ENCODE results near the gene RNF181. TPM values are rescaled to one million over a fixed set of nuclear protein-coding genes. Genes with fewer than 3 reads are reported as not detected.

The RNF181 gene
- total and polyA plus RNA-seq, 2 of the 8 experiments (the other 6 are each of a cell fraction or from before 2014, with no cell fraction given), result 97.2 to 514 TPM

DNA sequence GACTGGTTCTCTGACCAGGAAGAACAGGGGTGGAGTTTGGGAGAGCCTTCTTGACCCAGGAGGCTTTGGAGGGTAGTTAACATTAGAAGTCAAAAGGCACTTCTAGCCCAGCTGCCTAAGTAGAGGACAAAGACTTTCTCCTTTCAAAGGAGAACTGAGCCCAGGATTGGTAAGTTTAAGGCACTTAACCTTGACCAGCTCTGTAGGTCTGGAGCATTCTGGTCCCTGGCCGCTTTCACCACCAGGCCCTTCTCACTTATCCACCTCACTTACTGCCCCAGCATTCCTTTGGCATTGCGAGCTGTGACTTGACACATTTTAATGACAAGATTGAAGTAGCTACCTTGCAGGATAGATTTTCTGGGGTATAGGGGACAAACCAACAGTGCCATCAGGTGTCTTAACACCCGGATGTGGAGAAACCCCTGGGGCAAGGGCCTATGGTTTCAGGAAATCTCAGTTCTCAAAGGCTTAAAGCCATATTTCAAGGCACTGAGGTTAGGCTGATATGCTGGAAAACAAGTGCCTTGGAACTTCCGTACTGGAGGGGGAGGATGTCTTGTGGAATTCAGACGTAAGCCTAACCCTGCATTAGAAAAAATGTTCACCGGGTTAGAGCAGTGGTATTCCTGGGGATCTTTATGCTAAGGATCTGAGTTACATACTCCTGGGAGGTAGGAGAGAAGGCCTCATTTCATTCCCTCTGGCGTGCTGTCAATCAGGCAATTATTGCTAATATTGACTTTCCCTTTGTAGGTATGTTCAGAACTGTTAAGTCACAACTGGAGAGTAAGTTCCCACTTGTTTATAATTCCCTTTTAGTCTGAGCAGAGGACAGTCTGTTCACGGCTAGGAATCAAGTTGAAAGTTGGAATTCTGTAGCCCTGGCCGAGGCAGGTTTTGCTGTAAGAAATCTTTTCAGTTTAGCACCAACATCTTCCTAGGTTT is 12.0 kb downstream of the RNF181 start (continued):
- TF ChIP-seq, protein P1, sequence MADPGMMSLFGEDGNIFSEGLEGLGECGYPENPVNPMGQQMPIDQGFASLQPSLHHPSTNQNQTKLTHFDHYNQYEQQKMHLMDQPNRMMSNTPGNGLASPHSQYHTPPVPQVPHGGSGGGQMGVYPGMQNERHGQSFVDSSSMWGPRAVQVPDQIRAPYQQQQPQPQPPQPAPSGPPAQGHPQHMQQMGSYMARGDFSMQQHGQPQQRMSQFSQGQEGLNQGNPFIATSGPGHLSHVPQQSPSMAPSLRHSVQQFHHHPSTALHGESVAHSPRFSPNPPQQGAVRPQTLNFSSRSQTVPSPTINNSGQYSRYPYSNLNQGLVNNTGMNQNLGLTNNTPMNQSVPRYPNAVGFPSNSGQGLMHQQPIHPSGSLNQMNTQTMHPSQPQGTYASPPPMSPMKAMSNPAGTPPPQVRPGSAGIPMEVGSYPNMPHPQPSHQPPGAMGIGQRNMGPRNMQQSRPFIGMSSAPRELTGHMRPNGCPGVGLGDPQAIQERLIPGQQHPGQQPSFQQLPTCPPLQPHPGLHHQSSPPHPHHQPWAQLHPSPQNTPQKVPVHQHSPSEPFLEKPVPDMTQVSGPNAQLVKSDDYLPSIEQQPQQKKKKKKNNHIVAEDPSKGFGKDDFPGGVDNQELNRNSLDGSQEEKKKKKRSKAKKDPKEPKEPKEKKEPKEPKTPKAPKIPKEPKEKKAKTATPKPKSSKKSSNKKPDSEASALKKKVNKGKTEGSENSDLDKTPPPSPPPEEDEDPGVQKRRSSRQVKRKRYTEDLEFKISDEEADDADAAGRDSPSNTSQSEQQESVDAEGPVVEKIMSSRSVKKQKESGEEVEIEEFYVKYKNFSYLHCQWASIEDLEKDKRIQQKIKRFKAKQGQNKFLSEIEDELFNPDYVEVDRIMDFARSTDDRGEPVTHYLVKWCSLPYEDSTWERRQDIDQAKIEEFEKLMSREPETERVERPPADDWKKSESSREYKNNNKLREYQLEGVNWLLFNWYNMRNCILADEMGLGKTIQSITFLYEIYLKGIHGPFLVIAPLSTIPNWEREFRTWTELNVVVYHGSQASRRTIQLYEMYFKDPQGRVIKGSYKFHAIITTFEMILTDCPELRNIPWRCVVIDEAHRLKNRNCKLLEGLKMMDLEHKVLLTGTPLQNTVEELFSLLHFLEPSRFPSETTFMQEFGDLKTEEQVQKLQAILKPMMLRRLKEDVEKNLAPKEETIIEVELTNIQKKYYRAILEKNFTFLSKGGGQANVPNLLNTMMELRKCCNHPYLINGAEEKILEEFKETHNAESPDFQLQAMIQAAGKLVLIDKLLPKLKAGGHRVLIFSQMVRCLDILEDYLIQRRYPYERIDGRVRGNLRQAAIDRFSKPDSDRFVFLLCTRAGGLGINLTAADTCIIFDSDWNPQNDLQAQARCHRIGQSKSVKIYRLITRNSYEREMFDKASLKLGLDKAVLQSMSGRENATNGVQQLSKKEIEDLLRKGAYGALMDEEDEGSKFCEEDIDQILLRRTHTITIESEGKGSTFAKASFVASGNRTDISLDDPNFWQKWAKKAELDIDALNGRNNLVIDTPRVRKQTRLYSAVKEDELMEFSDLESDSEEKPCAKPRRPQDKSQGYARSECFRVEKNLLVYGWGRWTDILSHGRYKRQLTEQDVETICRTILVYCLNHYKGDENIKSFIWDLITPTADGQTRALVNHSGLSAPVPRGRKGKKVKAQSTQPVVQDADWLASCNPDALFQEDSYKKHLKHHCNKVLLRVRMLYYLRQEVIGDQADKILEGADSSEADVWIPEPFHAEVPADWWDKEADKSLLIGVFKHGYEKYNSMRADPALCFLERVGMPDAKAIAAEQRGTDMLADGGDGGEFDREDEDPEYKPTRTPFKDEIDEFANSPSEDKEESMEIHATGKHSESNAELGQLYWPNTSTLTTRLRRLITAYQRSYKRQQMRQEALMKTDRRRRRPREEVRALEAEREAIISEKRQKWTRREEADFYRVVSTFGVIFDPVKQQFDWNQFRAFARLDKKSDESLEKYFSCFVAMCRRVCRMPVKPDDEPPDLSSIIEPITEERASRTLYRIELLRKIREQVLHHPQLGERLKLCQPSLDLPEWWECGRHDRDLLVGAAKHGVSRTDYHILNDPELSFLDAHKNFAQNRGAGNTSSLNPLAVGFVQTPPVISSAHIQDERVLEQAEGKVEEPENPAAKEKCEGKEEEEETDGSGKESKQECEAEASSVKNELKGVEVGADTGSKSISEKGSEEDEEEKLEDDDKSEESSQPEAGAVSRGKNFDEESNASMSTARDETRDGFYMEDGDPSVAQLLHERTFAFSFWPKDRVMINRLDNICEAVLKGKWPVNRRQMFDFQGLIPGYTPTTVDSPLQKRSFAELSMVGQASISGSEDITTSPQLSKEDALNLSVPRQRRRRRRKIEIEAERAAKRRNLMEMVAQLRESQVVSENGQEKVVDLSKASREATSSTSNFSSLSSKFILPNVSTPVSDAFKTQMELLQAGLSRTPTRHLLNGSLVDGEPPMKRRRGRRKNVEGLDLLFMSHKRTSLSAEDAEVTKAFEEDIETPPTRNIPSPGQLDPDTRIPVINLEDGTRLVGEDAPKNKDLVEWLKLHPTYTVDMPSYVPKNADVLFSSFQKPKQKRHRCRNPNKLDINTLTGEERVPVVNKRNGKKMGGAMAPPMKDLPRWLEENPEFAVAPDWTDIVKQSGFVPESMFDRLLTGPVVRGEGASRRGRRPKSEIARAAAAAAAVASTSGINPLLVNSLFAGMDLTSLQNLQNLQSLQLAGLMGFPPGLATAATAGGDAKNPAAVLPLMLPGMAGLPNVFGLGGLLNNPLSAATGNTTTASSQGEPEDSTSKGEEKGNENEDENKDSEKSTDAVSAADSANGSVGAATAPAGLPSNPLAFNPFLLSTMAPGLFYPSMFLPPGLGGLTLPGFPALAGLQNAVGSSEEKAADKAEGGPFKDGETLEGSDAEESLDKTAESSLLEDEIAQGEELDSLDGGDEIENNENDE (IDR thresholded peaks at IDR 0.05; ENCODE audit: insufficient replicate concordance, low read length), result no peak
- no peak for TF ChIP-seq SUZ12 (IDR thresholded peaks at IDR 0.05; ENCODE audit: low read length)
- no peak for TF ChIP-seq BACH1 (IDR thresholded peaks at IDR 0.05; ENCODE audit: low read length)
- TF ChIP-seq BCL11A (IDR thresholded peaks at IDR 0.05; ENCODE audit: low read depth in 2 of 2, low read length in 2 of 2), result no peak
- no peak for TF ChIP-seq HDAC6 (IDR thresholded peaks at IDR 0.05; ENCODE audit: low read depth, low read length)
- TF ChIP-seq, protein P2, sequence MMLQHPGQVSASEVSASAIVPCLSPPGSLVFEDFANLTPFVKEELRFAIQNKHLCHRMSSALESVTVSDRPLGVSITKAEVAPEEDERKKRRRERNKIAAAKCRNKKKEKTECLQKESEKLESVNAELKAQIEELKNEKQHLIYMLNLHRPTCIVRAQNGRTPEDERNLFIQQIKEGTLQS (IDR thresholded peaks at IDR 0.05; ENCODE audit: insufficient read depth, low read depth, low read length), result no peak
- TF ChIP-seq SIN3A (conservative IDR thresholded peaks at IDR 0.05 in 1 of 2, IDR thresholded peaks at IDR 0.05 in 1 of 2; ENCODE audit: low read depth in 1 of 2, low read length in 2 of 2), result no peak
- TF ChIP-seq TAF1 (IDR thresholded peaks at IDR 0.05; ENCODE audit: low read depth, low read length), result no peak
- no peak for TF ChIP-seq KDM1A (IDR thresholded peaks at IDR 0.05; ENCODE audit: borderline replicate concordance, low read length)

All from H1 (cell line).